GM23248 (cell line): Measurements from ENCODE around the gene NDUFAF5.

Experiments
- EZH2 ChIP-seq: fragments of 200-600 bp; sonication (generic); IDR thresholded peaks from 2 replicates; pipeline ENCODE4 v1.6.1; 2018; ENCODE audit warnings: antibody characterized with exemption, mild to moderate bottlenecking; ENCODE audit not compliant: insufficient read depth, poor library complexity, severe bottlenecking
- EZH2phosphoT487 ChIP-seq: fragments of 200-600 bp; sonication (generic); IDR thresholded peaks from 2 replicates; pipeline ENCODE4 v1.6.1; 2018; ENCODE audit warnings: antibody characterized with exemption, moderate library complexity, mild to moderate bottlenecking, low read depth; ENCODE audit not compliant: insufficient read depth

DNA sequence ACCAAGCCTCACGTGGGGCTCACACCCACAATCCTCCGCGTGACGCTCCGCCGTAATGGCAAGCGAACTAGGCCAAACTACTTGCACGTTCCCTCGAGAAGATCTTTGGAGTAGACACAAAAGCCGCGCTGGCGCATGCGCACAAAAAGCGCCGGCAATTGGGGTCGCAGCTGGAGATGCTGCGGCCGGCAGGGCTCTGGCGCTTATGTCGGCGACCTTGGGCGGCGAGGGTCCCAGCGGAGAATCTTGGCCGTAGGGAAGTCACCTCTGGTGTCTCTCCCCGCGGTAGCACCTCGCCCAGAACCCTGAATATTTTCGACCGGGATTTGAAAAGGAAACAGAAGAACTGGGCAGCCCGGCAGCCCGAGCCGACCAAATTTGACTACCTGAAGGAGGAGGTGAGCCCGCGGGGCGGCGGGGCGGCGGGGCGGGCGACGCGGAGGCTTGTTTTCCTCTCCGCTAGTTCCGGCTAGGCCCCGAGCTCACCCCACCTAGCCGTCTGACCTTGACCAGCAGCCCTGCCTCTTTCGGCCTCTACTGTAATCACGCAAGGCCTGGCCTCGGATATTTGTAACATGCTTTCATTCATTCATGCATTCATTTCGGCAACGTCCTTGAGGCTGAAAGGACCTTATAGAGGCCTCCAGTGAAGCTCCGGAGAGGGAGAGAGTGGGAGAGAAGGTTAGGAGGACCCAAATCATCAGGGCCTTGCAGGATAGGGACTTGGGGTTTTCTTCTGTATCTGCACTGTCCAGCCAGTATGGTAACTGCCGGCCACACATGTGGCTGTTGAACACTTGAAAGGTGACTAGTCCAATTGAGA lies at the start of gene NDUFAF5, which contains the start of gene ESF1:
- no peak for TF ChIP-seq EZH2
- no peak for TF ChIP-seq EZH2phosphoT487
